DOHH2 (cell line): ENCODE measurements around the gene PTPRN2.

ENCODE experiments used
- H3F3A ChIP-seq: fragments of 200-600 bp; sonication (generic), shearing (Covaris generic); 2 replicates; pipeline ENCODE4 v1.6.0; 2016; ENCODE audit warnings: antibody characterized with exemption, mild to moderate bottlenecking; ENCODE audit not compliant: control insufficient read depth, insufficient read depth
- H3K27ac ChIP-seq: fragments of 200-600 bp; sonication (generic); 2 replicates; pipeline ENCODE4 v1.5.1; 2014; ENCODE audit warnings: low read depth, mild to moderate bottlenecking, low read length, moderate library complexity
- H3K27me3 ChIP-seq: fragments of 200-600 bp; sonication (generic); 2 replicates; pipeline ENCODE4 v1.6.1; 2014; ENCODE audit warnings: mild to moderate bottlenecking, low read length, mixed read lengths; ENCODE audit not compliant: control insufficient read depth
- H3K36me3 ChIP-seq: fragments of 200-600 bp; sonication (generic); 2 replicates; pipeline ENCODE4 v1.6.1; 2014; ENCODE audit warnings: mild to moderate bottlenecking, low read length, moderate library complexity, mixed read lengths; ENCODE audit not compliant: control insufficient read depth
- H3K4me1 ChIP-seq: fragments of 200-600 bp; sonication (generic); 2 replicates; pipeline ENCODE4 v1.6.1; 2014; ENCODE audit warnings: mild to moderate bottlenecking, low read length, mixed read lengths; ENCODE audit not compliant: control insufficient read depth
- H3K4me2 ChIP-seq: fragments of 200-600 bp; sonication (generic); 2 replicates; pipeline ENCODE4 v1.6.0; 2014; ENCODE audit warnings: mild to moderate bottlenecking, low read length, moderate library complexity
- H3K4me3 ChIP-seq: fragments of 200-600 bp; sonication (generic); 2 replicates; pipeline ENCODE4 v1.5.1; 2014; ENCODE audit warnings: mild to moderate bottlenecking, low read length, mixed read lengths
- H3K79me2 ChIP-seq: fragments of 200-600 bp; sonication (generic); 2 replicates; pipeline ENCODE4 v1.6.1; 2014; ENCODE audit warnings: mild to moderate bottlenecking, low read length, mixed read lengths; ENCODE audit not compliant: control insufficient read depth
- H3K9me2 ChIP-seq: fragments of 200-600 bp; sonication (generic); replicated peaks from 2 replicates; pipeline ENCODE4 v1.6.1; 2014; ENCODE audit warnings: mild to moderate bottlenecking, low read length, mixed read lengths; ENCODE audit not compliant: control insufficient read depth
- H3K9me3 ChIP-seq: fragments of 200-600 bp; sonication (generic); 2 replicates; pipeline ENCODE4 v1.6.1; 2014; ENCODE audit warnings: antibody characterized with exemption, low read length, mixed read lengths; ENCODE audit not compliant: control insufficient read depth, insufficient read depth
- H4K20me1 ChIP-seq: fragments of 200-600 bp; sonication (generic); 2 replicates; pipeline ENCODE4 v1.6.0; 2014; ENCODE audit warnings: low read depth, mild to moderate bottlenecking, antibody characterized with exemption, low read length, moderate library complexity; ENCODE audit not compliant: control insufficient read depth, insufficient read depth
- EZH2phosphoT487 ChIP-seq: fragments of 200-600 bp; sonication (generic); IDR thresholded peaks from 2 replicates; pipeline ENCODE4 v1.6.1; 2017; ENCODE audit warnings: borderline replicate concordance, mild to moderate bottlenecking, antibody characterized with exemption, low read length, moderate library complexity, mixed read lengths
- TF ChIP-seq, protein P1 (sequence below): fragments of 200-600 bp; sonication (generic); IDR thresholded peaks from one replicate; pipeline ENCODE4 v1.5.1; 2014; ENCODE audit warnings: antibody characterized with exemption, mild to moderate bottlenecking, low read depth, low read length; ENCODE audit not compliant: poor library complexity, severe bottlenecking

PTPRN2 gene

DNA sequence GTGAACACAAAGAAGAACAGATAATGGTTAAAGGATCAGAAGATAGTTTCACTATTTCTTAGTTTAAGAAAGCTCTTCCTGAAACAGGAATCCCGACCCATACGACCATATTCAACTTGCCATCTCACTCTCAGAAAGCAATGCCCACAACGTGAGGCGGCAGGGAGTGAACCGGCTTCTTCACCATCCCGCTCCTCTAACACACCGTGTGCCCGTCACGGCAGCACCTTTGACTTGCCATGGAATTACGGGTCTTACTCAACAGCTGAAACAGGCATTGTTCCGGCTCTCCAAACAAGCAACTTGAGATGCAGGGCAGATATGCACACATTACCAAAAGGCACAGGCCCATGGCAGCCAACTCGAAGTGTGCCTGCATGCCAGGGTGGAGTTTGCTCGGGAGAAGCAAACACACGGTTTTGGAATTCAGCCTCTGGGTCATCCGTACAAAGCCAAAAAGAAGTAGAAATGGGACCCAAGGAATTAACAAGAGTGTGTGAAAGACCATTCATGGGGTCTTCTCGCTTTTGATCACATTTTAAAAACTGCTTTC is 957.2 kb downstream of the PTPRN2 start:
- Histone ChIP-seq H4K20me1 (no peaks in the 10 kb centered on the region), H3K79me2 (no peaks in the 10 kb centered on the region), H3K27ac (no peak overlapping the region), H3K27me3 (no peaks in the 10 kb centered on the region), H3K4me1 (no peaks in the 10 kb centered on the region), H3K4me2 (no peak overlapping the region), H3K36me3 (no peaks in the 10 kb centered on the region), H3K4me3 (no peak overlapping the region), H3K9me2 (no peaks in the 10 kb centered on the region), H3K9me3 (no peaks in the 10 kb centered on the region), H3F3A (no peaks in the 10 kb centered on the region)
- no peak for TF ChIP-seq EZH2phosphoT487
- TF ChIP-seq, protein P1, sequence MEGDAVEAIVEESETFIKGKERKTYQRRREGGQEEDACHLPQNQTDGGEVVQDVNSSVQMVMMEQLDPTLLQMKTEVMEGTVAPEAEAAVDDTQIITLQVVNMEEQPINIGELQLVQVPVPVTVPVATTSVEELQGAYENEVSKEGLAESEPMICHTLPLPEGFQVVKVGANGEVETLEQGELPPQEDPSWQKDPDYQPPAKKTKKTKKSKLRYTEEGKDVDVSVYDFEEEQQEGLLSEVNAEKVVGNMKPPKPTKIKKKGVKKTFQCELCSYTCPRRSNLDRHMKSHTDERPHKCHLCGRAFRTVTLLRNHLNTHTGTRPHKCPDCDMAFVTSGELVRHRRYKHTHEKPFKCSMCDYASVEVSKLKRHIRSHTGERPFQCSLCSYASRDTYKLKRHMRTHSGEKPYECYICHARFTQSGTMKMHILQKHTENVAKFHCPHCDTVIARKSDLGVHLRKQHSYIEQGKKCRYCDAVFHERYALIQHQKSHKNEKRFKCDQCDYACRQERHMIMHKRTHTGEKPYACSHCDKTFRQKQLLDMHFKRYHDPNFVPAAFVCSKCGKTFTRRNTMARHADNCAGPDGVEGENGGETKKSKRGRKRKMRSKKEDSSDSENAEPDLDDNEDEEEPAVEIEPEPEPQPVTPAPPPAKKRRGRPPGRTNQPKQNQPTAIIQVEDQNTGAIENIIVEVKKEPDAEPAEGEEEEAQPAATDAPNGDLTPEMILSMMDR, result no peak

DNA sequence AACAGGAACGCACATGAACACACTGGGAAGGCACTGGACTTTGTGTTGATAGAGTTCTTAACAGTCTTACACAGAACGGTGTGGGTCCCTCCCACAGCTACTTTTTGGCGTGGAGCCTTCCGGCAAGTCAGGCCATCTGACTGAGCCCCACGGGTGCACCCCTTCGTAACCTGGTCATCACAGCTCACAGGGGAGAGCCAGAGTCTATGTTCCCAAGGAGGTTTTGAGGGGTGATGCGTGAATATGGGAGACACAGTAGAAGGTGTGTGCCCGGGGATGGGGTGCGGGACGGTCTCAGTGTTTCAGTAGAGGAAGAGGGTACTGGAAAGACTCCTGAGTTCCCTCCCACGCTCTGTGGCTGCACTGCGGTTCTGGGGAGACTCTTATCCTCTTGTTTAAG is 959.2 kb downstream of the PTPRN2 start:
- Histone ChIP-seq H3K79me2 (no peaks in the 10 kb centered on the region), H3K27me3 (no peaks in the 10 kb centered on the region), H3K9me2 (no peaks in the 10 kb centered on the region), H4K20me1 (no peaks in the 10 kb centered on the region), H3K4me2 (no peak overlapping the region), H3K36me3 (no peaks in the 10 kb centered on the region), H3K27ac (no peak overlapping the region), H3K9me3 (no peaks in the 10 kb centered on the region), H3F3A (no peaks in the 10 kb centered on the region), H3K4me1 (no peaks in the 10 kb centered on the region), H3K4me3 (no peak overlapping the region)
- TF ChIP-seq, protein P1, result no peak
- TF ChIP-seq EZH2phosphoT487, result no peak

DNA sequence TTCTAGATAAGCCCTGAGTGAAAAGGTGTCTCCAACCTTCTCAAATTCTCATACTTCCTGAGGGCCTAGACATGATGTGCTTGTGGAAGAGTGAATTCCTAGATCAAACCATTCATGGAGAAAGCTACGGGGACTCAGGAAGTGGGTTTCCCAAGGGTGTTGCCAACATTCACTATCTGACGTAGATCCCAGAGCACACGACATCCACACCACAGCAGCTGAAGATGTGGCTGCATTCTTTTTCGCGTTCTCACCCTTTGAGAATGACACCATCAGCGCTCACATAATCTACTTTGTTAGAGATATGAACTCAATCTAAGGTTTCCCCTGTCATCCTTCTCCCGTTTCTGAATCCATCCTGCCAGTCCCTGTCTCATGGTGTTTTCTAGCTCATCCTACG is 960.0 kb downstream of the PTPRN2 start:
- Histone ChIP-seq H3K27me3 (no peaks in the 10 kb centered on the region), H3K4me1 (no peaks in the 10 kb centered on the region), H3K9me3 (no peaks in the 10 kb centered on the region), H3K79me2 (no peaks in the 10 kb centered on the region), H3K36me3 (no peaks in the 10 kb centered on the region), H3F3A (no peaks in the 10 kb centered on the region), H3K27ac (no peak overlapping the region), H3K4me2 (no peak overlapping the region), H4K20me1 (no peaks in the 10 kb centered on the region), H3K4me3 (no peak overlapping the region), H3K9me2 (no peaks in the 10 kb centered on the region)
- no peak for TF ChIP-seq EZH2phosphoT487
- TF ChIP-seq, protein P1, result no peak

DNA sequence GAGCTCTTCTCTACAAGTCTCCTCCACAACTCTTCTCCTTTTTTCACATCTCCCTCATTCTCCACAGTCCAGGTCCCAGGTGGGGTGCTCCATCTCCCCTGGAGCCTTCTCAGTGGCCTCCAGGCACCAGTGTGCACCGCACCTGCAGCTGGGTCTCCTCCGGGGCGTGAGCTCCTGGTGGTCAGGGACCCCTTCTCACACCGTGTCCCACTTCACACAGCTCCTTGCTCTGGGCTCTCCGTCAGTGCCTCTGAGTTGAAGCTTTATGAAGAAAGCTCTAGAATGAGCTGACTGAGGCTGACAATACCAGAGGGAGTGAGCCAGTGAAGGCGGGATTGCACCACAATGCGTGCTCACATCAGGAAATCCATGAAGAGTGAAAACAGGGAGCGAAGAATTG is 960.6 kb downstream of the PTPRN2 start:
- Histone ChIP-seq H3K27ac (no peak overlapping the region), H3K4me1 (no peaks in the 10 kb centered on the region), H3K79me2 (no peaks in the 10 kb centered on the region), H4K20me1 (no peaks in the 10 kb centered on the region), H3K4me3 (no peak overlapping the region), H3K27me3 (no peaks in the 10 kb centered on the region), H3K9me2 (no peaks in the 10 kb centered on the region), H3K9me3 (no peaks in the 10 kb centered on the region), H3K36me3 (no peaks in the 10 kb centered on the region), H3F3A (no peaks in the 10 kb centered on the region), H3K4me2 (no peak overlapping the region)
- no peak for TF ChIP-seq EZH2phosphoT487
- TF ChIP-seq, protein P1, result no peak
